Skeletal muscle tissue (tissue), 4 donors: ENCODE results near the gene CSHL1. TPM values are rescaled to one million over a fixed set of nuclear protein-coding genes. Genes with fewer than 3 reads are reported as not detected.

Experiments used
- H3K27ac ChIP-seq: one replicate; pipeline ENCODE4 v1.7.0; 2013; ENCODE audit warnings: mild to moderate bottlenecking, low read depth, low read length, inconsistent platforms
- H3K27me3 ChIP-seq, 3 donors: one replicate each; pipeline ENCODE4 v1.7.0; 2013; ENCODE audit warnings: low read length in 3 of 3; ENCODE audit not compliant: control insufficient read depth in 3 of 3, insufficient read depth in 3 of 3
- H3K36me3 ChIP-seq, 3 donors: one replicate each; pipeline ENCODE4 v1.7.0; 2013; ENCODE audit warnings: low read length in 3 of 3; ENCODE audit not compliant: control insufficient read depth in 3 of 3, insufficient read depth in 3 of 3
- H3K4me1 ChIP-seq, 3 donors: one replicate each; pipeline ENCODE4 v1.7.0; 2013; ENCODE audit warnings: low read length in 3 of 3, mild to moderate bottlenecking in 3 of 3; ENCODE audit not compliant: control insufficient read depth in 3 of 3, insufficient read depth in 3 of 3
- H3K4me3 ChIP-seq, 3 donors: one replicate each; pipeline ENCODE4 v1.7.0; 2013; ENCODE audit warnings: low read length in 3 of 3
- H3K9ac ChIP-seq, 3 donors: one replicate each; pipeline ENCODE4 v1.7.0; 2013; ENCODE audit warnings: low read length in 3 of 3, mild to moderate bottlenecking in 3 of 3, moderate library complexity in 2 of 3, low read depth in 1 of 3
- H3K9me3 ChIP-seq, 3 donors: one replicate each; pipeline ENCODE4 v1.7.0; 2013; ENCODE audit warnings: low read length in 3 of 3; ENCODE audit not compliant: control insufficient read depth in 3 of 3
- total RNA-seq: library from RNA; depleted of rRNA; stranded (reverse); fragments of >200 nt; gene quantifications from one replicate; pipeline ENCODE4 v1.2.3, GENCODE V29; 2014
- donor health status: Osteomylitis.

The CSHL1 gene
- total RNA-seq, 1 donor from 2014 or later, result not detected

GRCh38 chr17:63949576-63950250 lies 38.7 kb upstream of the CSHL1 start:
- peak overlapping the region in 2 of 3 donors; percentile 46 to 85 for H3K9ac ChIP-seq
- peak overlapping the region in 1 of 3 donors; percentile 57 for H3K4me3 ChIP-seq
- H3K27me3 ChIP-seq, result no peaks in the 10 kb centered on the region
- no peaks in the 10 kb centered on the region for H3K9me3 ChIP-seq
- peaks cover 68 to 95% (median 75%) of the 10 kb centered on the region in 3 donors for H3K4me1 ChIP-seq
- peaks cover 14 to 32% (median 30%) of the 10 kb centered on the region in 3 donors for H3K36me3 ChIP-seq
- H3K27ac ChIP-seq, result peak overlapping the region; percentile 81

- Histone ChIP-seq H3K27ac (peak overlapping the region; percentile 81), H3K9ac (peak overlapping the region in 1 of 3 donors; percentile 1), H3K36me3 (peaks cover 21 to 40% (median 38%) of the 10 kb centered on the region in 3 donors)
Observed at GRCh38 chr17:63948521-63948920, 37.5 kb upstream of the CSHL1 start.

GRCh38 chr17:63947711-63948330 lies 36.8 kb upstream of the CSHL1 start:
- no peaks in the 10 kb centered on the region for H3K27me3 ChIP-seq
- peak overlapping the region; percentile 81 for H3K27ac ChIP-seq
- H3K4me1 ChIP-seq, result peaks cover 50 to 84% (median 59%) of the 10 kb centered on the region in 3 donors
- no peak overlapping the region for H3K4me3 ChIP-seq
- peaks cover 23 to 46% (median 45%) of the 10 kb centered on the region in 3 donors for H3K36me3 ChIP-seq
- H3K9ac ChIP-seq, result peak overlapping the region in 1 of 3 donors; percentile 33
- no peaks in the 10 kb centered on the region for H3K9me3 ChIP-seq

More at GRCh38 chr17:63948521-63948920, 37.5 kb upstream of the CSHL1 start:
- H3K9me3 ChIP-seq, result no peaks in the 10 kb centered on the region
- no peak overlapping the region for H3K4me3 ChIP-seq
- H3K4me1 ChIP-seq, result peaks cover 56 to 88% (median 63%) of the 10 kb centered on the region in 3 donors
- no peaks in the 10 kb centered on the region for H3K27me3 ChIP-seq

- H3K9me3 ChIP-seq, result no peaks in the 10 kb centered on the region
- H3K27me3 ChIP-seq, result no peaks in the 10 kb centered on the region
- H3K9ac ChIP-seq, result peak overlapping the region in 1 of 3 donors; percentile 64
- H3K4me3 ChIP-seq, result peak overlapping the region in 1 of 3 donors; percentile 6
- peaks cover 48 to 72% (median 53%) of the 10 kb centered on the region in 3 donors for H3K4me1 ChIP-seq
- no peak overlapping the region for H3K27ac ChIP-seq
- H3K36me3 ChIP-seq, result peaks cover 32 to 56% (median 55%) of the 10 kb centered on the region in 3 donors
Observed at GRCh38 chr17:63946440-63947363, 35.6 kb upstream of the CSHL1 start.

- Histone ChIP-seq H3K27me3 (no peaks in the 10 kb centered on the region), H3K9me3 (no peaks in the 10 kb centered on the region), H3K4me1 (peaks cover 46 to 64% (median 49%) of the 10 kb centered on the region in 3 donors), H3K36me3 (peaks cover 36 to 61% (median 58%) of the 10 kb centered on the region in 3 donors), H3K27ac (no peak overlapping the region), H3K9ac (peak overlapping the region in 2 of 3 donors; percentile 10 to 57), H3K4me3 (no peak overlapping the region)
Observed at GRCh38 chr17:63945784-63946439, 34.9 kb upstream of the CSHL1 start.

- H3K36me3 ChIP-seq, result peaks cover 42 to 68% (median 67%) of the 10 kb centered on the region in 3 donors
- no peak overlapping the region for H3K4me3 ChIP-seq
- H3K27ac ChIP-seq, result peak overlapping the region; percentile 25
Observed at GRCh38 chr17:63944736-63945499, 33.9 kb upstream of the CSHL1 start.

GRCh38 chr17:63943745-63944144 lies 32.7 kb upstream of the CSHL1 start:
- Histone ChIP-seq H3K27ac (no peak overlapping the region), H3K4me1 (peaks cover 27 to 43% (median 28%) of the 10 kb centered on the region in 3 donors), H3K27me3 (no peaks in the 10 kb centered on the region), H3K9ac (no peak overlapping the region), H3K36me3 (peaks cover 46 to 73% (median 72%) of the 10 kb centered on the region in 3 donors), H3K9me3 (no peaks in the 10 kb centered on the region), H3K4me3 (no peak overlapping the region)

More at GRCh38 chr17:63944736-63945499, 33.9 kb upstream of the CSHL1 start:
- no peaks in the 10 kb centered on the region for H3K9me3 ChIP-seq
- H3K9ac ChIP-seq, result peak overlapping the region in 1 of 3 donors; percentile 57
- H3K27me3 ChIP-seq, result no peaks in the 10 kb centered on the region
- peaks cover 36 to 54% (median 39%) of the 10 kb centered on the region in 3 donors for H3K4me1 ChIP-seq

- H3K27me3 ChIP-seq, result no peaks in the 10 kb centered on the region
- peaks cover 23 to 30% (median 24%) of the 10 kb centered on the region in 3 donors for H3K4me1 ChIP-seq
- no peak overlapping the region for H3K27ac ChIP-seq
- H3K9ac ChIP-seq, result no peak overlapping the region
- H3K36me3 ChIP-seq, result peaks cover 42 to 67% (median 60%) of the 10 kb centered on the region in 3 donors
- no peak overlapping the region for H3K4me3 ChIP-seq
- H3K9me3 ChIP-seq, result no peaks in the 10 kb centered on the region
Observed at GRCh38 chr17:63942309-63942985, 31.4 kb upstream of the CSHL1 start.
